ENCODE results near the gene TRMO.

TRMO gene

GRCh38 chr9:97940233-97940632, 17.9 kb upstream of the TRMO start:
- no peak for DNase-seq (ENCODE audit: low spot score)
- FAIRE-seq = no peak

- DNase-seq (ENCODE audit: low spot score) (no peak), FAIRE-seq (no peak)
Observed at GRCh38 chr9:97938081-97938644, 15.9 kb upstream of the TRMO start, which contains the start of gene HEMGN. TSS of gene HEMGN (minus strand) at chr9:97938172. CDS start at chr9:97938136, 36 bp downstream.

- no peak for DNase-seq (ENCODE audit: low spot score)
- FAIRE-seq = no peak
Observed at GRCh38 chr9:97936998-97937397, 14.7 kb upstream of the TRMO start.

DNA sequence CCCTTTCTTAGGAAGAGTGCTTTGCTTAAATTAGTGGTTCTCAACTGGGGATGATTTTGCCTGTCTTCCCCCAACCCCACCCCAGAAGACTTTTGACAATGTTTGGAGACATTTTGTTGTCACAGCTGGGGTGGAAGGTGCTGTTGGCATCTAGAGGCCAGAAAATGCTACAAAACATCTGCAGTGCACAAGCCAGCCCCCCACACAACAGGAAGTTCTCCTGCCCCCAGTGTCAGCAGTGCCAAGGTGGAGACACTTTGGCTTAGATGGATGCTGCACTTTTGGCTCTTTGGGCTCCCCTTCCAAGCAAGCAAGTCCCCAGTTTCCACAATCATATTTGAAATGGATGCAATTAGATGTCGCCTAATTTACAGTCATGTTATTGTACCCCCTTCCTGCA, 13.0 kb upstream of the TRMO start:
- DNase-seq (ENCODE audit: low spot score) (no peak), FAIRE-seq (no peak)

DNA sequence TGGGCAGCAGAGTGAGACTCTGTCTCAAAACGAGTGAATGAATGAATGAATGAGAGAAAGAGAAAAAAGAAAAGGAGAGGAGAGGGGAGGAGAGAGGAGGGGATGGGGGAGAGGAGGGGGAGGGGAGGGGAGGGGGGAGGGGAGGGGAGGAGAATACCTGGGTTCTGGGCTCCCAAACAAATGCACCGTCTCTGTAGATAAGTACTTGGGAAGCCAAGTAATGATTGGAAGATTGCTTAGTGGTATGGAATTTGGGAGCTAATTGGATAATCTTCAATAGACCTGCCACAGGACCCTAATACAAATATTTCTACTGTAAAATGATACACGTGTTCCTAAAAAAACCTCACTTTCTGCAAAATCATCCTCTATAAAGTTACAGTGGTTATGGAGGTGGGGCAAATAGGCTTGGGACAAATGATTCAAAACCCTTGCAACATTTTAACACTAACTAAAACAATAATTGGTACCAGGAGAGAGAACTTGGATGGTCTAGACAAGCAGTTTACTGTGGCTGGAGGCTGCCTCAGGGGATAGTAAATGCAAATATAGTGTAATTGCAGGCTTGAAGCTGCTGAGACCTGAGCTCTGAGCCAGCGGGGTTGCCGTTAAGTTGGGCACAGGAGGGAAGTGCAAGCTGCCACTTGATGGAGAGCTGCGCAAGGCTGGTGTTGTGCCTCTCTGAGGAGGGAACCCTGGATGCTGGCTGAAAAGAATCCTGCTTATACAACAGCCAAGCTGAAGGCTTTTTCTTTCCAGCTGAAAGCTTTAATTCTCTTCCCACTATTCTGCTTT, 12.2 kb upstream of the TRMO start:
- DNase-seq (ENCODE audit: low spot score) = no peak
- FAIRE-seq = no peak

GRCh38 chr9:97933297-97933998, 11.1 kb upstream of the TRMO start:
- DNase-seq (ENCODE audit: low spot score) = no peak
- FAIRE-seq = no peak

DNA sequence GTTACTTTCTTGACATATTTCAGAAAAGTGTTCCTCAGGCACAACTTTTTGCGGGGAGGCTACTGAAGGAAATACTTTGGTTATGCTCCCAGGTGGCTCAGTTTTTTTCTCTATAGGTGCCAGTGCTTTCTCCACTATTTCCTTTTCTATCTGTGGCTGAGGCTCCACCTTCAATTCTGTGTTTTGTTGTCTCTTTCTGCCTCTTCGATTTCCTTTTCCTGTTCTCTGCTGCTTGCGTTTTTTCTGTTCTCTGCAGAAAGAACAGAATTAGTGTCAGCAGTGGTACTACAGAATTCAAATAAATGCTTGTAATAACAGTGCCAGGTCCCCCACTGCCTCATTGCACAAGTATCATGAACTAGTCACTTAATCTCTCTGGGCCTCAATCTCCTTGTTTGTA, 8.7 kb upstream of the TRMO start:
- FAIRE-seq = no peak
- no peak for DNase-seq (ENCODE audit: low spot score)

GRCh38 chr9:97928986-97929604, 6.8 kb upstream of the TRMO start:
- DNase-seq (ENCODE audit: low spot score) (no peak), FAIRE-seq (no peak)

GRCh38 chr9:97925497-97926334, 3.4 kb upstream of the TRMO start:
- FAIRE-seq (no peak), DNase-seq (ENCODE audit: low spot score) (no peak)

- FAIRE-seq = no peak
Observed at GRCh38 chr9:97924386-97924785, 2.1 kb upstream of the TRMO start.

GRCh38 chr9:97923529-97924108, 1.3 kb upstream of the TRMO start:
- peak; percentile 76 for FAIRE-seq
- DNase-seq (ENCODE audit: low spot score) = peak; percentile 65

More at GRCh38 chr9:97924386-97924785, 2.1 kb upstream of the TRMO start:
- DNase-seq (ENCODE audit: low spot score) = no peak

GRCh38 chr9:97919217-97919813, 3.0 kb downstream of the TRMO start:
- DNase-seq (ENCODE audit: low spot score) = no peak
- no peak for FAIRE-seq

DNA sequence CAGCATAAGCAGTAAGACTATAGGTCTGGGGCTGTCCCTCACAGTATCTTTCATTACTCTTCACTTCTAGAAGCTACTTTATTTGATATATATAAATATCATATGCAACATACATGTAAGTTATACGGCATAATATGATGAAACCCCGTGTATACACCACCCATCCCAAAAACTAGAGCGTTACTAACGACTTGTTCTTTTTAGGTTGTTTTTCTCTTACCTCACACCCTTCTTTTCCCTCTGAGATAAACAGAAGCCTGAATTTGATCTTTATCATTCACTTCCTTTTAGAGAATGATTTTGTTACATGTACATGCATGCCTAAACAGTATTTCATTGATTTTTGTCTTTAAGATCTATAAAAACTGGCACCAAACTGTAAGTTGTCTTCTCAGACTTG, 3.7 kb downstream of the TRMO start:
- DNase-seq (ENCODE audit: low spot score) = no peak
- no peak for FAIRE-seq

GRCh38 chr9:97911970-97912369, 10.3 kb downstream of the TRMO start:
- DNase-seq (ENCODE audit: low spot score) = no peak

GRCh38 chr9:97911528-97911927, 10.8 kb downstream of the TRMO start:
- no peak for FAIRE-seq

More at GRCh38 chr9:97911970-97912369, 10.3 kb downstream of the TRMO start:
- no peak for FAIRE-seq

DNA sequence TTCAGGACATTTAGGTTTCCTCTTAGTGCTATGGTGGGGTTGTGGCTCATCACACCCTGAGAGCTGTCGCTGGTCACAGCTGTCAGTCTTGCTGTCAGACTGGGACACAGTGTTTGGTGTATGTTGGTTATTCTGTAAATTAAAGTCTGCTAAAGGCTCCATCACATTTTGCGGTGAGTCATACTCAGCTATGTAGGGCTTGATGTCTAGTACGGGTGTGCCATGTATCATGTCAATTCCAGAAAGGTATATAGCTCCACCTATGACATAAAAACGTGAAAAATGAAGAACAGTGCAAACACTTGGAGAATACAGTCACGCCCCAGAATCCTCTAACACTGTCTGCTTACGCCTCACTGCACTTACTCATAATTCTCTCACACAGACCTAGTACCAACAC, 11.9 kb downstream of the TRMO start:
- no peak for FAIRE-seq
- no peak for DNase-seq (ENCODE audit: low spot score)

More at GRCh38 chr9:97911528-97911927, 10.8 kb downstream of the TRMO start:
- DNase-seq (ENCODE audit: low spot score) = no peak

GRCh38 chr9:97908705-97909104, 13.6 kb downstream of the TRMO start:
- no peak for FAIRE-seq
- no peak for DNase-seq (ENCODE audit: low spot score)

- no peak for DNase-seq (ENCODE audit: low spot score)
- no peak for FAIRE-seq
Observed at GRCh38 chr9:97907632-97908031, 14.7 kb downstream of the TRMO start.

DNA sequence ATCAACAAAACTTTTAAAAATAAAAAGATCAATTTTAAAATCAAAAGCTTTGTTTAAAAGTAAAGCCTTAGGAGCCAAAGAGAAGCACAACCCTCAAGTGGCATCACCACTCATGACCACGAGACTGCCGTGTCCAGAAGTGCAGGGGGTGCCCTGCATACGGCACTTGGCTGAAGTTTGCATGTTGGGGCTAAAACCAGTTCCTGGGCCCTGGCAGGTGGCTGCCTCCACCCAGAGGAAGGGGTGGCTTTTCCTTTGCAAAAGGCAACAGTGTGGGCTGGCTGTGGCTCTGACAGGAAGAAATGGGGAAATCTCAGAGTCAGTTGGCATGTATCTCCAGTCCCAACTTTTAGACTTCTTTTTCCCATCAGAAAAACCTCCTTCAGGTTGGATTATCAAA, 15.3 kb downstream of the TRMO start:
- no peak for DNase-seq (ENCODE audit: low spot score)
- no peak for FAIRE-seq

- no peak for DNase-seq (ENCODE audit: low spot score)
- FAIRE-seq = no peak
Observed at GRCh38 chr9:97906236-97906831, 16.0 kb downstream of the TRMO start.
